CD4-positive, alpha-beta T cell treated with Interleukin-15 for 4 hours (primary cell): ENCODE results near the gene PACSIN3.
A peak's percentile ranks its signal among the peaks of the same experiment; 100 is the strongest.

Experiments
- DNase-seq: peaks from one replicate; pipeline ENCODE4 v3.0.0-alpha.2; 2020; ENCODE audit warnings: low spot score

The PACSIN3 gene

DNA sequence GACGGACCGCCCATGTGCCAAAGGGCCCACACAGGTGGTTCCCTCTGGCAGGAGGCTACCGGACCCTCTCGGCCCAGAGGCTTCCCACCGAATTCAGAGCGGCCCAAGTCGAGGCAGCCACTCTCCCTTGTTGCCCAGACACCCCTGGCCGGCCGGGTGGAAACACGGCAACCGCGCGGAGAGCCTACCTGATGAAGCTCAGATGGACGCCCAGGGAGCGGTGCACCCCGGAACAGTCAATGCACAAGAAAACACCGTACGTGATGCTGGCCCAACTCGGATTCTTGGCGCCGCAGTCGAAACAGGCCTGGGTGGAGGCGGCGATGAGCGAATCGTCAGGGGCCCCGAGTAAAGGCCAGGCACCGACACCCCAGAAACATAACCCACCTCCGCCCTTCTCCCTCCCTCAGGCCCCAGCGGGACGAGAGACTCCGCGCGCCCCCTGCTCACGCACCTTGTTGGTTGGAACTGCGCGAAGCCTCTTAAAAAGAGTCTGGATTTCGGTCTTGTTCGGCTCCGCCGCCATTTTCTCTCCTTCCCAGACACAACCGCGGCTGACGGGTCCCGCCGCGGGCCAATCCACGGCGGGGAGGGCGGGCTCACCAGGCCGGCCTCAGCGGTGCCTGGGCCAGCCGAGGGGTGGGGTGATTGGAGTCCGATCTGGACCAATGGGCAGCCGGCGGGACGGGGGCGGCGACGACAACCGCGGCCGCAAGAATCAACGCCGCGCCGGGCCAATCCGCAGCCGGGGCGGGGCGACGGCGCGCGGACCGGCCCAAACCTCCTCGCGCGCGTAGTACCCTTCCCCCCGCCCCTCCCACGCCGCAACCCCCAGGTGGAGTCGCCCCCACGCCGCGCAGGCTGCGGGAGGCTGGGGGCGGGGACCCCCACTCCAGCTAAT is 9.7 kb downstream of the PACSIN3 start, which contains the start of gene ARFGAP2:
ARFGAP2 (minus strand) TSS at position 552 of the 901 bp plus-strand sequence; CDS start at position 526, 26 bp downstream.
- peak; percentile 96 for DNase-seq

- no peak for DNase-seq
Measured at GRCh38 chr11:47175746-47176327, 10.4 kb downstream of the PACSIN3 start.

DNA sequence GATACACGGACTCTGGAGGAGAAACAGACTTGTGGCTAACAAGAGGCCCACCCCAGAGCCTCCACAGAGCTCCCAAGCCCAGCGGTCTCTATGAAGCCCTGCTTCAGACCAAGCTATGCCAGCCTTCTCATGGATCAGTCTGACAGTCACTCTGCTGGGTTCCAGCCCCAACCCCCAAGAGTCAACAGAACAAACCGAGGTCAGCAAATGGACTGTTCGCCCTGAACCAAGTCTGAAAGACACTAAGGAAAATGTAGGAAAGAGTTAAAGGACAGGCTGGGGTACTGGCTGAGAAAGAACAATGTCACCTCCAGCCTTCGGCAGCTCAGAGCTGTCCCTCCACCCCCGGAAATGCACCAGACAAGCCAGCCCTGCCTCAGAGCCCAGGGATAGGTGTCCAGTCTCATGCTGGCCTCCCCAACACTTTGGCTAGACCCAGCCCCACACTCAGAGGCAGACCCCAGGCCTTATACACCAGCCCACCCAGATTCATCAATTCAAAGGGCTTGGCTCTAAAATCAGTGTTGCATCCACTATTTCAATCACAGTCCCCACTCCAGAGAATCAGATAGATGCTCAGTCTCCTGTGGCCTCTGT is 13.4 kb downstream of the PACSIN3 start:
- DNase-seq: no peak

- DNase-seq: no peak
Measured at GRCh38 chr11:47171856-47172255, 14.4 kb downstream of the PACSIN3 start.

- DNase-seq: no peak
Measured at GRCh38 chr11:47171061-47171838, 15.0 kb downstream of the PACSIN3 start.

- DNase-seq: no peak
Measured at GRCh38 chr11:47166368-47166767, 19.9 kb downstream of the PACSIN3 start.

DNA sequence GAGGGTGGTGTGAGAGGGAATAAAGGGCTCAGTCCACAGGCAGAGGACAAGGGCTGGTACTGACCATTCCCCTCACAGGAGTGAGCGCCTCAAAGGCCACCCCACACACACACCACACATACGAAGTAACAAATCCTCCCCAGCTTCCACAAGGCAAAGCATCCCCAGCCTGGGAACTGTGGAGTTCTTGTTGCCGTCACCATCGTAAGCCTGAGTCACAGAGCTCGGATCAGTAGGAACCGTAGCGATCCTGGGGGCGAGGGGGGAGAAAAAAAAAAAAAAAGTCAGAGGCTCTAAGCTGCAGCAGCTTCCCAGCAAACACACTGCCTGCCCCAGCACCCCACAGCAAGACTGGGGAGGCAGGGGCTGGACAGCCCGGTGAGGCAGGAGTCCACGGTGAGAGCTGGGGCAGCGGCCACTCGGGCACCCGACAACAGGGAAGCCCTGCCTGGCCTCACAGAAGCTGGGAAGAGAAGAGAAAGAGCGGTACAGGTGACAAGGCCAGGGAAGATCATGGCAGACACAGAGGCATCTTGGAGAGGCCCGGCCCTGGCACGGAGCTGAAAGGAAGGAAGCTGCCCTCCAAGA is 20.9 kb downstream of the PACSIN3 start:
- no peak for DNase-seq

- DNase-seq: no peak
Measured at GRCh38 chr11:47164321-47164720, 21.9 kb downstream of the PACSIN3 start.

GRCh38 chr11:47163898-47164297 is 22.3 kb downstream of the PACSIN3 start:
- DNase-seq: no peak

GRCh38 chr11:47163193-47163592 is 23.0 kb downstream of the PACSIN3 start:
- DNase-seq: no peak

GRCh38 chr11:47162426-47162825 is 23.8 kb downstream of the PACSIN3 start:
- no peak for DNase-seq

DNA sequence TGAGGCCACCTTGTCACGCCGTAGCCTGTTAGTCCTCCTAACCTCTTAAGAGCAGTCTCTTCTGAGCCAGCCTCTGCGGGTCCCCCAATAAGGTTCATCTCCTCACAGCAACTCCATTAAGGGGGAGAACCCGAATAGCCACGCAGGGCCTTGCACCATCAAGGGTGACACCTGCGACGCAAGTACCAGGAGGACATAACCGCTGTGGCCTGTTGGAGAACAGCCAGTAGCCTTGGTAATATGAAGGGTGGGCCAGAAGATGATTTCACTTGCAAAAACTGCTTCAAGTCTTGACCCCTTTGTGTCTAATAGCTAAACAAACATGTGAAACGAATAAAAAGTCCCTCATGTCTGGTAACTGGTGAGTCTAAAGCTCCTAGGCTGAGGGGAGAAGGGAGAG is 24.3 kb downstream of the PACSIN3 start:
- no peak for DNase-seq

GRCh38 chr11:47161134-47161854 is 24.9 kb downstream of the PACSIN3 start:
- DNase-seq: peak; percentile 46

GRCh38 chr11:47160753-47161133 is 25.5 kb downstream of the PACSIN3 start:
- no peak for DNase-seq

DNA sequence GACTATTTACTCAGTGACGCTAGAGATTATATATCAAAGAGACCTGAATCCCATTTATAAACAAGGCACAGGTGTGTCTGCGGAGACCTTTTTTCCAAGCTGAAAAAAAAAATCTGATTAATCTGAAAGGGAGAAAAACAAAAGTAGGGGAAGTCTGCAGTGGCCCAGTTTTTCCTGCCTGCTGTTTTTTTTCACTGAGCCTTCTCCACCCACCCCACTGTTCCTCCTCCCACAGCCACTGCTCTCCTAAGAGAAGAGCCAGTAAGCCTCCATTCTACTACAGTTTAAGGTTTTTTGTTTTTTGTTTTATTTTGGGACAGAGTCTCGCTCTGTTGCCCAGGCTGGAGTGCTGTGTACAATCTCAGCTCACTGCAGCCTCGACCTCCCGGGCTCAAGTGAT is 28.0 kb downstream of the PACSIN3 start:
- no peak for DNase-seq

- DNase-seq: no peak
Measured at GRCh38 chr11:47157805-47158204, 28.4 kb downstream of the PACSIN3 start.

- DNase-seq: no peak
Measured at GRCh38 chr11:47156951-47157350, 29.3 kb downstream of the PACSIN3 start.

GRCh38 chr11:47156333-47156732 is 29.9 kb downstream of the PACSIN3 start:
- no peak for DNase-seq

DNA sequence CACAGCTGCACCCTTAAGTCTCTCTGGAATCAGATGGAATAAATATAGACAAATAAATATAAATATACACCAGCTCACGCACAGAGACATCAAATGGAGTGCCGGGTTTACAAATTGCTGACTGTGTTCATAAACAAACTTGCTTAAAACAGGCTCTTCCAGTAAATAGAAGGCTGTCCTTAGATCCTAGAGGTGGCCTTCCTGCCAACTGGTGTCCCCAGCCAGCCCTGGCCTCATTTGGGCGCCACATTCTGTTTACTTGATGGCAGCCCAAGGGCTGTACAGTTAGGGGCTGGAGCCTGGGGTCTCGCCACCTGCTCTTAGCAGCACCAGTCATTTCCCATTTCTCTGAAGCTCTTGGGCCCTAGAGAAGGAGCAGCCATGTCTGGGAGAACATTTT is 30.4 kb downstream of the PACSIN3 start:
- DNase-seq: no peak

- DNase-seq: peak; percentile 20
Measured at GRCh38 chr11:47154616-47155570, 31.3 kb downstream of the PACSIN3 start.
